Mucosa of descending colon (tissue), 3 donors: ENCODE data around the gene CHN2. TPM values are rescaled to one million over a fixed set of nuclear protein-coding genes. Genes with fewer than 3 reads are reported as not detected.
"Not testable (repeated sequence)": the region's sequence is repeated elsewhere in the genome, so short reads cannot be mapped to it uniquely, and the experiment has no call there.

Source experiments
- ATAC-seq: fragments of 200-7000 bp; cut with Tn5 transposase; one replicate; pipeline ENCODE4 v1.9.1; 2020; ENCODE audit warnings: mild to moderate bottlenecking, moderate library complexity
- DNase-seq, 3 donors: peaks; one replicate each; pipeline ENCODE4 v3.0.0-alpha.2; 2020
- H3K36me3 ChIP-seq: fragments of 200-600 bp; one replicate; pipeline ENCODE4 v1.8.0; 2021; ENCODE audit warnings: low read depth, mild to moderate bottlenecking
- H3K4me1 ChIP-seq: fragments of 200-600 bp; one replicate; pipeline ENCODE4 v1.8.0; 2021; ENCODE audit warnings: low read depth, mild to moderate bottlenecking
- H3K4me3 ChIP-seq: fragments of 200-600 bp; one replicate; pipeline ENCODE4 v1.8.0; 2021; ENCODE audit warnings: mild to moderate bottlenecking
- H3K9me3 ChIP-seq: fragments of 200-600 bp; one replicate; pipeline ENCODE4 v1.8.0; 2021; ENCODE audit warnings: mild to moderate bottlenecking
- CTCF ChIP-seq: fragments of 200-600 bp; IDR thresholded peaks from one replicate; pipeline ENCODE4 v1.8.0; 2022; ENCODE audit warnings: antibody characterized with exemption, mild to moderate bottlenecking
- intact Hi-C, 2 donors: fragments of 100-400 bp; cut with DNase I in 1 of 2; cut with micrococcal nuclease in 1 of 2; formaldehyde crosslinking; loops; one replicate each; pipeline versions ENCODE4 v1.11.0 to v1.11.1; 2022; cut with DNase I, micrococcal nuclease
- total RNA-seq, 3 donors: library from RNA; stranded (reverse); fragmentation: NEBNext Ultra II Directional in 2 of 3; extraction: Animal tissue kit (Norgen Biotek cat#: 25700) in 2 of 3; gene quantifications; one replicate each; pipeline versions ENCODE4 v1.2.1 to v1.2.4, GENCODE V29; 2021 to 2023
- donor health status: DM: no; HTN: no; CAD: no; lungs with moderate emphysema.
- donor health status: DM: no; HTN: no; CAD: no.
- donor health status: DM: no; HTN: yes; CAD: no.

Gene CHN2
- total RNA-seq, 3 donors from 2014 or later: 18.7 to 41.5 (median 27.6) TPM

GRCh38 chr7:29204491-29205272, 10.1 kb downstream of the CHN2 start:
- no peak for DNase-seq
- H3K36me3 ChIP-seq: no peaks in the 10 kb centered on the region
- intact Hi-C loops: no loop called here
- H3K4me1 ChIP-seq: peaks cover 8% of the 10 kb centered on the region
- no peaks in the 10 kb centered on the region for H3K9me3 ChIP-seq
- no peak for TF ChIP-seq CTCF
- H3K4me3 ChIP-seq: no peak overlapping the region
- ATAC-seq: no peak

- Histone ChIP-seq H3K4me1 (peaks cover 8% of the 10 kb centered on the region), H3K36me3 (no peaks in the 10 kb centered on the region), H3K9me3 (no peaks in the 10 kb centered on the region), H3K4me3 (no peak overlapping the region)
- DNase-seq: no peak
- TF ChIP-seq CTCF: no peak
- intact Hi-C loops: no loop called here
- ATAC-seq: peak; percentile 82
These were observed 12.7 kb downstream of the CHN2 start for GRCh38 chr7:29207162-29207801.

GRCh38 chr7:29208410-29209250, 14.1 kb downstream of the CHN2 start:
- no peaks in the 10 kb centered on the region for H3K9me3 ChIP-seq
- DNase-seq: peak in 1 of 3 donors; percentile 46
- H3K36me3 ChIP-seq: no peaks in the 10 kb centered on the region
- peaks cover 8% of the 10 kb centered on the region for H3K4me1 ChIP-seq
- no peak overlapping the region for H3K4me3 ChIP-seq
- no peak for TF ChIP-seq CTCF
- ATAC-seq: peak; percentile 82
- intact Hi-C loops: no loop called here

GRCh38 chr7:29209745-29210144, 15.2 kb downstream of the CHN2 start:
- no peak overlapping the region for H3K4me3 ChIP-seq
- ATAC-seq (no peak), DNase-seq (no peak)
- H3K4me1 ChIP-seq: peaks cover 8% of the 10 kb centered on the region
- H3K36me3 ChIP-seq: no peaks in the 10 kb centered on the region
- intact Hi-C loops: no loop called here
- TF ChIP-seq CTCF: no peak
- no peaks in the 10 kb centered on the region for H3K9me3 ChIP-seq

DNA sequence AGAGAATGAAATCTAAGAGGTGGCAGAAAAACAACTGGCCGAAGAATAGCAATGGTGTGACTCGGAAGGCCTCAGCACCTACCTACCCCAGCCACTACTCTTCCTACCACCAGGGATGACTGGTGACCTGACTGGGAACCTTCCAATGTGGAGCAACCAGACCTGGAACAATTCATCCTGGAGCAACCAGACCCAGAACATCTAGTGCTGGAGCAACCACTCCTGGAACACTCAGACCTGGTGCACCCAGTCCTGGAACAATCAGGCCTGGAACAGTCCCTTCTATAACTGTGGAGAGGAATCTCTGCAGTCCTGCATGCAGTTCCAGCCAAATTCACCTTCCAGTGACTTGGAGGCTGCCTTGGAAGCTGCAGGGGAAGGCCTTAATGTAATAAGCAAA, 18.2 kb downstream of the CHN2 start:
- DNase-seq, H3K36me3 ChIP-seq, H3K4me3 ChIP-seq, ATAC-seq, H3K4me1 ChIP-seq, intact Hi-C loops, H3K9me3 ChIP-seq: not testable (repeated sequence)
